Mucosa of descending colon (tissue), 3 donors: ENCODE data around the gene NSUN3. TPM values are rescaled to one million over a fixed set of nuclear protein-coding genes. Genes with fewer than 3 reads are reported as not detected.
"Not testable (repeated sequence)": the region's sequence is repeated elsewhere in the genome, so short reads cannot be mapped to it uniquely, and the experiment has no call there.

Experiments used
- ATAC-seq: fragments of 200-7000 bp; cut with Tn5 transposase; one replicate; pipeline ENCODE4 v1.9.1; 2020; ENCODE audit warnings: mild to moderate bottlenecking, moderate library complexity
- DNase-seq, 3 donors: peaks; one replicate each; pipeline ENCODE4 v3.0.0-alpha.2; 2020
- H3K36me3 ChIP-seq: fragments of 200-600 bp; one replicate; pipeline ENCODE4 v1.8.0; 2021; ENCODE audit warnings: low read depth, mild to moderate bottlenecking
- H3K4me1 ChIP-seq: fragments of 200-600 bp; one replicate; pipeline ENCODE4 v1.8.0; 2021; ENCODE audit warnings: low read depth, mild to moderate bottlenecking
- H3K4me3 ChIP-seq: fragments of 200-600 bp; one replicate; pipeline ENCODE4 v1.8.0; 2021; ENCODE audit warnings: mild to moderate bottlenecking
- H3K9me3 ChIP-seq: fragments of 200-600 bp; one replicate; pipeline ENCODE4 v1.8.0; 2021; ENCODE audit warnings: mild to moderate bottlenecking
- CTCF ChIP-seq: fragments of 200-600 bp; IDR thresholded peaks from one replicate; pipeline ENCODE4 v1.8.0; 2022; ENCODE audit warnings: antibody characterized with exemption, mild to moderate bottlenecking
- intact Hi-C, 2 donors: fragments of 100-400 bp; cut with DNase I in 1 of 2; cut with micrococcal nuclease in 1 of 2; formaldehyde crosslinking; loops; one replicate each; pipeline versions ENCODE4 v1.11.0 to v1.11.1; 2022; cut with DNase I, micrococcal nuclease
- total RNA-seq, 3 donors: library from RNA; stranded (reverse); fragmentation: NEBNext Ultra II Directional in 2 of 3; extraction: Animal tissue kit (Norgen Biotek cat#: 25700) in 2 of 3; gene quantifications; one replicate each; pipeline versions ENCODE4 v1.2.1 to v1.2.4, GENCODE V29; 2021 to 2023
- donor health status: DM: no; HTN: no; CAD: no; lungs with moderate emphysema.
- donor health status: DM: no; HTN: no; CAD: no.
- donor health status: DM: no; HTN: yes; CAD: no.

The NSUN3 gene
- total RNA-seq, 3 donors from 2014 or later, result 18.6 to 33.9 (median 23.0) TPM

DNA sequence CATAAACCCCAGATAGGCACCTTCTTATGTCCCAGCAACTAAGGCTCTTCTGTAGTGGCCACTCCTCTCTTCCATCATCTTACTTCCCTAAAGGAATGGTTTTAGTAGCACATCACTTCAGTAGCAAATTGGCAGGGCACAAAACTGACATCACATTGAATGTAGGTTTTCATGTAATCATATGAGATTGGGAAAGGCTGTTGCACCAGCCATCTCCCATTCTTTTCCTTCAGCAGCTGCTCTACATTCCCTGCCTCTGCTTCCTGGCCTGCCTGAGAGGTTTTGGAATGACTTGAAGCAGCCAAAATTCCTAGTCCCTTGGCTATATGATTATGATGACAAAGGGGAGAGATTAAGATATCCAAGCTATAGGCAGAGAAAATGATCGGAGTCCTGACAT, 36.5 kb downstream of the NSUN3 start:
- DNase-seq (no peak), ATAC-seq (no peak)
- H3K4me1 ChIP-seq, result no peaks in the 10 kb centered on the region
- peaks cover 6% of the 10 kb centered on the region for H3K36me3 ChIP-seq
- H3K9me3 ChIP-seq, result no peaks in the 10 kb centered on the region
- TF ChIP-seq CTCF, result no peak
- no peak overlapping the region for H3K4me3 ChIP-seq
- intact Hi-C loops, result no loop called here

DNA sequence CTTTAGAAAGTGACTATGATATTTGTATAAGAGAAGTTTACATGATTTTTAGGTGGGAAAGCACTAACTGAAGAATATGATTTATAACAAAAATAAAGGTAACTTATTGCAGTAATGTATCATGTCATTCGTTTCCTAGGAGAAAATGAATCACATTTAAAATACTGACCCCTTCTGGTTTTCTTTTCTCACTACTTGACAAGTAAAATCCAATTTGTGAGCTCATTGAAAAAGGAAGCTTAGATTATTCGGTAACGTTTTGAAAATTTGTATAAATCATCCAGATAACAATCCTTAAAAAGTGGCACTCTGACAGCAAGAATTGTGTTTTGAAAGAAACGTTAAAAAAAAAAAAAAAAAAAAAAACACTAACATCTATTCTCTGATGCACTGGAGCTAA, 39.0 kb downstream of the NSUN3 start:
- intact Hi-C loops, result no loop called here
- no peak for DNase-seq
- ATAC-seq, result no peak
- no peak overlapping the region for H3K4me3 ChIP-seq
- H3K36me3 ChIP-seq, result no peaks in the 10 kb centered on the region
- no peak for TF ChIP-seq CTCF
- no peaks in the 10 kb centered on the region for H3K4me1 ChIP-seq
- no peaks in the 10 kb centered on the region for H3K9me3 ChIP-seq

- no peaks in the 10 kb centered on the region for H3K9me3 ChIP-seq
- no peak for TF ChIP-seq CTCF
- no peaks in the 10 kb centered on the region for H3K36me3 ChIP-seq
- H3K4me3 ChIP-seq, result no peak overlapping the region
- no peaks in the 10 kb centered on the region for H3K4me1 ChIP-seq
- DNase-seq (no peak), ATAC-seq (no peak)
- intact Hi-C loops, result no loop called here
Observed at GRCh38 chr3:94106268-94106667, 43.4 kb downstream of the NSUN3 start.

DNA sequence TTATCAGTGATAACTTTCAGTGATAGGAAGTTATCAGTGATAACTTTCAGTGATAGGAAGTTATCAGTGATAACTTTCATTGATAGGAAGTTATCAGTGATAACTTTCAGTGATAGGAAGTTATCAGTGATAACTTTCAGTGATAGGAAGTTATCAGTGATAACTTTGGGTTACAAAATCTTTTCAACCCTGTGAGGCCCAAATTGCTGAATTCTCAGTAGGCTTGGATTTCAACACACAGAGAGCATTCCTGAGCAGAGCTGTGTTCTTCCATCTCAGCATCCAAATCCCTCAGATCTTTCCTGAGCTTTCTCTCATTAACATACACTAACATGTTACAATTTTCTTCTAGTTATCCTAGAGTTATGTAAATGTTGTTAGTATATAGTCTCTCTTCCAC, 47.4 kb downstream of the NSUN3 start:
- H3K4me1 ChIP-seq, DNase-seq, ATAC-seq, H3K9me3 ChIP-seq, H3K4me3 ChIP-seq, H3K36me3 ChIP-seq, intact Hi-C loops: not testable (repeated sequence)

DNA sequence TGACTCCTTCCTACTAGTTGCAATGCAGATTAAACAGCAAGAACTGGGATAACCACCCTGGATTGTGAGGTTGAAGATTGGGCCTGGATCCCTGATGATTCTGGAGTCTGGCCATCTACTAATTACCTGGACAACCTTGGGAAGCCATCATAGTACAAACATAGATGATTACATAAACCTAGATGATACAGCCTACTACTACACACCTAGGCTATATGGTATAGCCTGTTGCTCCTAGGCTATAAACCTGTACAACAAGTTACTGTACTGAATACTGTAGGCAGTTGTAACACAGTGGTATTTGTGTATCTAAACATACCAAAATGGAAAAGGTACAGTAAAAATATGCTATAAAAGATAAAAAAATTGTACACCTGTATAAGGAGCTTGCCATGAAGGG, 48.0 kb downstream of the NSUN3 start:
- Histone ChIP-seq H3K4me3 (no peak overlapping the region), H3K9me3 (no peaks in the 10 kb centered on the region), H3K36me3 (no peaks in the 10 kb centered on the region), H3K4me1 (no peaks in the 10 kb centered on the region)
- peak; percentile 26 for ATAC-seq
- no peak for DNase-seq
- TF ChIP-seq CTCF, result no peak
- intact Hi-C loops, result no loop called here

DNA sequence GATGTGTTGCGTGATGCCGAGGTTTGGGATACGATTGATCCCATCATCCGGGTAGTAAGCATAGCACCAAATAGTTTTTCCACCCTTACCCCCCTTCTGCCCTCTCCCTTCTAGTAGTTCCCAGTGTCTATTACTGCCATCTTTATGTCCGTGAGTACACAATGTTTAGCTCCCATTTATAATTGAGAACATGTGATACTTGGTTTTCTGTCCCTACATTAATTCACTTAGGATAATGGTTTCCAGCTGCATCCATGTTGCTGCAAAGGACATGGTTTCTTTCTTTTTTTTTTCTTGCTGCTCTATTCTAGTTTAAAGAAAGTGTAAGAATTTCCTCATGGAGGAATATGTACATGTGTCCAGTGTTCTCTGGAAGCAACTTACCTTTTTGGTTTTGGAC, 51.8 kb downstream of the NSUN3 start:
- no peak for TF ChIP-seq CTCF
- no peaks in the 10 kb centered on the region for H3K9me3 ChIP-seq
- H3K36me3 ChIP-seq, result no peaks in the 10 kb centered on the region
- DNase-seq (no peak), ATAC-seq (no peak)
- intact Hi-C loops, result no loop called here
- H3K4me3 ChIP-seq, result no peak overlapping the region
- H3K4me1 ChIP-seq, result no peaks in the 10 kb centered on the region
